MM.1S (cell line): ENCODE data around the gene SMOC1.

Experiments used
- DNase-seq: peaks from one replicate; pipeline ENCODE4 v3.0.0-alpha.2; 2015
- H2AFZ ChIP-seq: fragments of 300-600 bp; sonication (generic); 2 replicates; pipeline ENCODE4 v1.6.0; 2016; ENCODE audit warnings: antibody characterized with exemption, low read length
- H3F3A ChIP-seq: fragments of 300-600 bp; sonication (generic); 2 replicates; pipeline ENCODE4 v1.6.1; 2016; ENCODE audit warnings: mild to moderate bottlenecking, antibody characterized with exemption, low read length, moderate library complexity, mixed read lengths; ENCODE audit not compliant: insufficient read depth
- H3K27ac ChIP-seq: fragments of 300-600 bp; sonication (generic); 2 replicates; pipeline ENCODE4 v1.5.1; 2016; ENCODE audit warnings: mild to moderate bottlenecking, low read length
- H3K27me3 ChIP-seq: fragments of 300-600 bp; sonication (generic); replicated peaks from 2 replicates; pipeline ENCODE4 v1.6.0; 2016; ENCODE audit warnings: low read length; ENCODE audit not compliant: insufficient read depth
- H3K36me3 ChIP-seq: fragments of 300-600 bp; sonication (generic); replicated peaks from 2 replicates; pipeline ENCODE4 v1.6.1; 2016; ENCODE audit warnings: mild to moderate bottlenecking, low read length, mixed read lengths; ENCODE audit not compliant: insufficient read depth
- H3K4me1 ChIP-seq: fragments of 300-600 bp; sonication (generic); 2 replicates; pipeline ENCODE4 v1.6.1; 2016; ENCODE audit warnings: low read length, mixed read lengths
- H3K4me2 ChIP-seq: fragments of 300-600 bp; sonication (generic); 2 replicates; pipeline ENCODE4 v1.6.0; 2016; ENCODE audit warnings: low read depth, low read length
- H3K4me3 ChIP-seq: fragments of 300-600 bp; sonication (generic); 2 replicates; pipeline ENCODE4 v1.5.1; 2016; ENCODE audit warnings: low read length, mixed read lengths
- H3K79me2 ChIP-seq: fragments of 300-600 bp; sonication (generic); 2 replicates; pipeline ENCODE4 v1.6.1; 2016; ENCODE audit warnings: mixed run types, low read length, mixed read lengths
- H3K9ac ChIP-seq: fragments of 300-600 bp; sonication (generic); 2 replicates; pipeline ENCODE4 v1.6.1; 2016; ENCODE audit warnings: low read length, mixed read lengths
- H3K9me2 ChIP-seq: fragments of 300-600 bp; sonication (generic); replicated peaks from 2 replicates; pipeline ENCODE4 v1.6.1; 2016; ENCODE audit warnings: mild to moderate bottlenecking, low read length, mixed read lengths; ENCODE audit not compliant: insufficient read depth
- H3K9me3 ChIP-seq: fragments of 300-600 bp; sonication (generic); replicated peaks from 2 replicates; pipeline ENCODE4 v1.6.1; 2016; ENCODE audit warnings: mild to moderate bottlenecking, low read length, mixed read lengths; ENCODE audit not compliant: insufficient read depth
- H4K20me1 ChIP-seq: fragments of 300-600 bp; sonication (generic); 2 replicates; pipeline ENCODE4 v1.6.1; 2016; ENCODE audit warnings: mild to moderate bottlenecking, low read length, moderate library complexity, mixed read lengths; ENCODE audit not compliant: insufficient read depth
- EZH2 ChIP-seq: fragments of 300-600 bp; sonication (generic); optimal IDR thresholded peaks from 2 replicates; pipeline ENCODE3; 2017; ENCODE audit warnings: low read depth, mild to moderate bottlenecking, antibody characterized with exemption, low read length, mixed read lengths
- EZH2phosphoT487 ChIP-seq: fragments of 300-600 bp; sonication (generic); IDR thresholded peaks from 2 replicates; pipeline ENCODE4 v1.6.1; 2018; ENCODE audit warnings: antibody characterized with exemption, low read length
- TF ChIP-seq, protein P1 (sequence below): fragments of 300-600 bp; sonication (generic); IDR thresholded peaks from 2 replicates; pipeline ENCODE4 v1.5.1; 2016; ENCODE audit warnings: antibody characterized with exemption, low read length, mixed read lengths

SMOC1 gene

DNA sequence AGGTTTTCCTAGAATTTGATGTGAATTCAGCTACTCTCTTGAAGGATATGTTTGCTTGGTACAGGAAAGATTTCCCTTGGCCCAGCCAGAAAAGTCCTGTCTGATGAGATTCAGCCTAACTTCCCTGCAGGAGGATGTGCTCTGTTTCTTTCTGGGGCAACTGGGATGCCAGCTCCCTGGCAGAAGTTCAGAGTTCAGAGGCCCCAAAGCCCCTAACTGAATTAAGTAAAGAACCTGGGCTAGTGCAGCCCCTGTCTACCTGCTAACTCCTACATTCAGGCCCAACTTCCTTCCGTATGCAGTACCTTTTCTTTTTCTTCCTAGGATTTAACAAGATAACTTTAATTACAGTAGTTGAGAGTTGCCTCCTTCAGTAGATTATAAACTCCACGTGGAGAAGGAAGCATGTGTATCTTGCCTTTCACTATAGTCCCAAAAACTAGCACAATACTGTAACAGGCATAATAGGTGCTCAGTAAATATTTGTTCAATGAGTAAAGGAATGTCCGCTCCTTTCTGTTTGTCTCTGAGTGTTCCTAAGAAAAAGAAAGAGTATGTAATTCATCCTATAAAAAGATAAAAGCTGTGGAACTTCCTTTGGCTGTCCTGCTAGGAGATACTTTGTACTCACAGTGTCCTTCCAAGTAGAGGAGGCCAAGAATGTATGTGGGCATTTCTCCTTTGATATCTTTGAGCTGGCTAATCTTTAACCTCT, 168.5 kb downstream of the SMOC1 start:
- no peaks in the 10 kb centered on the region for H3K36me3 ChIP-seq
- H3K4me3 ChIP-seq = no peak overlapping the region
- no peaks in the 10 kb centered on the region for H3K9me3 ChIP-seq
- H3K27ac ChIP-seq = no peak overlapping the region
- no peak overlapping the region for H3K9ac ChIP-seq
- no peaks in the 10 kb centered on the region for H3K27me3 ChIP-seq
- H3K9me2 ChIP-seq = no peaks in the 10 kb centered on the region
- H3F3A ChIP-seq = no peaks in the 10 kb centered on the region
- H3K79me2 ChIP-seq = no peaks in the 10 kb centered on the region
- no peak overlapping the region for H3K4me2 ChIP-seq
- H3K4me1 ChIP-seq = no peaks in the 10 kb centered on the region
- TF ChIP-seq, protein P1, sequence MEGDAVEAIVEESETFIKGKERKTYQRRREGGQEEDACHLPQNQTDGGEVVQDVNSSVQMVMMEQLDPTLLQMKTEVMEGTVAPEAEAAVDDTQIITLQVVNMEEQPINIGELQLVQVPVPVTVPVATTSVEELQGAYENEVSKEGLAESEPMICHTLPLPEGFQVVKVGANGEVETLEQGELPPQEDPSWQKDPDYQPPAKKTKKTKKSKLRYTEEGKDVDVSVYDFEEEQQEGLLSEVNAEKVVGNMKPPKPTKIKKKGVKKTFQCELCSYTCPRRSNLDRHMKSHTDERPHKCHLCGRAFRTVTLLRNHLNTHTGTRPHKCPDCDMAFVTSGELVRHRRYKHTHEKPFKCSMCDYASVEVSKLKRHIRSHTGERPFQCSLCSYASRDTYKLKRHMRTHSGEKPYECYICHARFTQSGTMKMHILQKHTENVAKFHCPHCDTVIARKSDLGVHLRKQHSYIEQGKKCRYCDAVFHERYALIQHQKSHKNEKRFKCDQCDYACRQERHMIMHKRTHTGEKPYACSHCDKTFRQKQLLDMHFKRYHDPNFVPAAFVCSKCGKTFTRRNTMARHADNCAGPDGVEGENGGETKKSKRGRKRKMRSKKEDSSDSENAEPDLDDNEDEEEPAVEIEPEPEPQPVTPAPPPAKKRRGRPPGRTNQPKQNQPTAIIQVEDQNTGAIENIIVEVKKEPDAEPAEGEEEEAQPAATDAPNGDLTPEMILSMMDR = no peak
- TF ChIP-seq EZH2phosphoT487 (no peak), EZH2 (no peak)
- no peak overlapping the region for H2AFZ ChIP-seq
- DNase-seq = no peak
- no peaks in the 10 kb centered on the region for H4K20me1 ChIP-seq

DNA sequence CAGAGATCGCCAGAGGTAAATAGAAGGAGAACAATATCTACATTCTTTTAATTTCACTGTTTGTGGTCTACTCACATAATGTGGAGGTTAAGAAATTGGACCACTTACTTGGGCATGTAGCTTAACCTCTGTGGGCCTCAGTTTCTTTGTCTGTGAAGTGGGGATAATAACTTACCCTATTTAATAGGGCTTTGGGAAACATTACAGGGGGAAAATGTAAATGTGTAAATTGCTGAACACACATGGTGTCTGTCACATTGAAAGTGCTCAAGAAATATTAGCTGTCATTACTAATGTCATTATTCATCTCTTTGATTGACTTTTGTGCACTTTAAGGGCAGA, 169.1 kb downstream of the SMOC1 start:
- Histone ChIP-seq H3K4me3 (no peak overlapping the region), H3F3A (no peaks in the 10 kb centered on the region), H3K4me2 (no peak overlapping the region), H3K9me2 (no peaks in the 10 kb centered on the region), H3K27ac (no peak overlapping the region), H3K27me3 (no peaks in the 10 kb centered on the region), H3K36me3 (no peaks in the 10 kb centered on the region), H3K9me3 (no peaks in the 10 kb centered on the region), H4K20me1 (no peaks in the 10 kb centered on the region), H2AFZ (no peak overlapping the region), H3K9ac (no peak overlapping the region), H3K4me1 (no peaks in the 10 kb centered on the region), H3K79me2 (no peaks in the 10 kb centered on the region)
- TF ChIP-seq, protein P1 = no peak
- TF ChIP-seq EZH2 (no peak), EZH2phosphoT487 (no peak)
- DNase-seq = no peak

DNA sequence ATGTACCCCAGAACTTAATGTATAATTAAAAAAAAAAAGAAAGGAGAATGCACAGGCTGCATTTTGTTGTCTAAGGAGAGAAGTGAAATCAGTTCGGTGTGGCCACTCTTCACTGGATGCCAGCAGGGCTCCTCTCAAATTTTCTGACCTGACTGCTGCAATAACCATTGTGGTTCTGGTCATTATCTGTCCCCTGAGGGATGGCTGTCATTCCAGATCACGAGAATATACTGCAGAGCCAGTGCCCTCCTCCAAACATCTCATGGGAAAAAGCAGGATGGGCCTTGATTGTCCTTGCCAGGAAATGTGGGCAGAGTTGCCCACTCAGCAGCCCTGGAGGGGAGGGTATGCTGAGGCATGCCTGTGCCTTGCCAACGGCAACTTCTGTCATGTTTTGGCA, 170.4 kb downstream of the SMOC1 start:
- Histone ChIP-seq H3K9me3 (no peaks in the 10 kb centered on the region), H3K4me1 (no peaks in the 10 kb centered on the region), H4K20me1 (no peaks in the 10 kb centered on the region), H3K9ac (no peak overlapping the region), H3K9me2 (no peaks in the 10 kb centered on the region), H2AFZ (no peak overlapping the region), H3K4me3 (no peak overlapping the region), H3K79me2 (no peaks in the 10 kb centered on the region), H3K27ac (no peak overlapping the region), H3K36me3 (no peaks in the 10 kb centered on the region), H3K4me2 (no peak overlapping the region), H3F3A (no peaks in the 10 kb centered on the region), H3K27me3 (no peaks in the 10 kb centered on the region)
- DNase-seq = no peak
- TF ChIP-seq, protein P1 = no peak
